DOHH2 (cell line): Measurements from ENCODE around the gene CCBE1.

Source experiments
- H3F3A ChIP-seq: fragments of 200-600 bp; sonication (generic), shearing (Covaris generic); 2 replicates; pipeline ENCODE4 v1.6.0; 2016; ENCODE audit warnings: antibody characterized with exemption, mild to moderate bottlenecking; ENCODE audit not compliant: control insufficient read depth, insufficient read depth
- H3K27ac ChIP-seq: fragments of 200-600 bp; sonication (generic); 2 replicates; pipeline ENCODE4 v1.5.1; 2014; ENCODE audit warnings: low read depth, mild to moderate bottlenecking, low read length, moderate library complexity
- H3K27me3 ChIP-seq: fragments of 200-600 bp; sonication (generic); 2 replicates; pipeline ENCODE4 v1.6.1; 2014; ENCODE audit warnings: mild to moderate bottlenecking, low read length, mixed read lengths; ENCODE audit not compliant: control insufficient read depth
- H3K36me3 ChIP-seq: fragments of 200-600 bp; sonication (generic); 2 replicates; pipeline ENCODE4 v1.6.1; 2014; ENCODE audit warnings: mild to moderate bottlenecking, low read length, moderate library complexity, mixed read lengths; ENCODE audit not compliant: control insufficient read depth
- H3K4me1 ChIP-seq: fragments of 200-600 bp; sonication (generic); 2 replicates; pipeline ENCODE4 v1.6.1; 2014; ENCODE audit warnings: mild to moderate bottlenecking, low read length, mixed read lengths; ENCODE audit not compliant: control insufficient read depth
- H3K4me2 ChIP-seq: fragments of 200-600 bp; sonication (generic); 2 replicates; pipeline ENCODE4 v1.6.0; 2014; ENCODE audit warnings: mild to moderate bottlenecking, low read length, moderate library complexity
- H3K4me3 ChIP-seq: fragments of 200-600 bp; sonication (generic); 2 replicates; pipeline ENCODE4 v1.5.1; 2014; ENCODE audit warnings: mild to moderate bottlenecking, low read length, mixed read lengths
- H3K79me2 ChIP-seq: fragments of 200-600 bp; sonication (generic); 2 replicates; pipeline ENCODE4 v1.6.1; 2014; ENCODE audit warnings: mild to moderate bottlenecking, low read length, mixed read lengths; ENCODE audit not compliant: control insufficient read depth
- H3K9me2 ChIP-seq: fragments of 200-600 bp; sonication (generic); replicated peaks from 2 replicates; pipeline ENCODE4 v1.6.1; 2014; ENCODE audit warnings: mild to moderate bottlenecking, low read length, mixed read lengths; ENCODE audit not compliant: control insufficient read depth
- H3K9me3 ChIP-seq: fragments of 200-600 bp; sonication (generic); 2 replicates; pipeline ENCODE4 v1.6.1; 2014; ENCODE audit warnings: antibody characterized with exemption, low read length, mixed read lengths; ENCODE audit not compliant: control insufficient read depth, insufficient read depth
- H4K20me1 ChIP-seq: fragments of 200-600 bp; sonication (generic); 2 replicates; pipeline ENCODE4 v1.6.0; 2014; ENCODE audit warnings: low read depth, mild to moderate bottlenecking, antibody characterized with exemption, low read length, moderate library complexity; ENCODE audit not compliant: control insufficient read depth, insufficient read depth
- CTCF ChIP-seq: fragments of 200-600 bp; sonication (generic); IDR thresholded peaks from one replicate; pipeline ENCODE4 v1.5.1; 2014; ENCODE audit warnings: antibody characterized with exemption, mild to moderate bottlenecking, low read depth, low read length; ENCODE audit not compliant: poor library complexity, severe bottlenecking
- EZH2phosphoT487 ChIP-seq: fragments of 200-600 bp; sonication (generic); IDR thresholded peaks from 2 replicates; pipeline ENCODE4 v1.6.1; 2017; ENCODE audit warnings: borderline replicate concordance, mild to moderate bottlenecking, antibody characterized with exemption, low read length, moderate library complexity, mixed read lengths

The CCBE1 gene

DNA sequence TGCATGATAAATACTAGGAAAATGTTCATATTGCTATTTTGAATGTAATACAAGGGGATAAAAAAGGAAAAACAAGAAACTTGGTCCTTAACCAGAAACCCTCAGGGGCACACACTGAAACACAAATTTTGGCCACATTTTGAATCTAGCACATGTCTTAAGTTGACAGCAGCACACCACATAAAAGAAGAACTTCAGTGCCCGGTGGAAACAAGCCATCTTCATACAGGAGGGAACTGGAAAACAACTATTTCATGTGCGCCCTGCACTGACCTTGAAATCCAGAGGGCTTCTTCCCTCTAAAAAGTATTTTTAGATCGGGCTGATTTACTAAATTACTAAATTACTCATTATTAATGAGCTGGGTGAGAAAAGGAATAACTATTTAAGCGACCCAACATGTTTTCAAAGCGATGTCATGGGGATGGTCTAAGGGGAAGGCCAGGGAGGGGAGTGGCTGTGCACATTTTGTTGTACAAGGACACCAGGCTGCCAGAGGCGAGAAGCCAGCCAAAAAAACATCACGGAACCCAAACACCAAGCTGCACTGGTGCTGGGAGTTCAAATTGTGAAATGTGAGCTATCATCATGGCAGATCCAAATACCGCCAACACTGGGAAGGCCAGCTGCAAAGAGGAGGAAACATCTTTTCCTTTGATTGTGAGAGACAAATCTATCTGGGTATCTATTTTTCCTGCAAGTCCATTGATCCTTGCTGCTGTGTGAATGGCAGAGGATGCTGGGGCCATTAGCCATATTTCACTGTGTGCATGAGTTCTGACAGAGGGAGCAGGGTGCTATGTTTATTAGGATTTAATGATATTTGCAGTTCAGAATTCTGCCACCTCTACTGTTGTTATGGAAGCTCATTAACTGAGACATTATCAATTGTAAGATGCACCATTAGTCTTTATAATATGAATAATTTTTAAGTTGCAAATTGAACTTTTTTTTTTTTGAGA is 187.5 kb downstream of the CCBE1 start:
- Histone ChIP-seq H3K79me2 (no peaks in the 10 kb centered on the region), H3K4me1 (no peaks in the 10 kb centered on the region), H3F3A (no peaks in the 10 kb centered on the region), H3K36me3 (no peaks in the 10 kb centered on the region), H3K9me2 (no peaks in the 10 kb centered on the region), H3K27me3 (peaks cover 6% of the 10 kb centered on the region; the same call in 1 of the 2 replicates), H3K4me3 (no peak overlapping the region), H3K27ac (no peak overlapping the region), H3K9me3 (no peaks in the 10 kb centered on the region), H3K4me2 (no peak overlapping the region), H4K20me1 (no peaks in the 10 kb centered on the region)
- TF ChIP-seq CTCF, result no peak
- no peak for TF ChIP-seq EZH2phosphoT487

- H3K27me3 ChIP-seq, result no peaks in the 10 kb centered on the region
- H3F3A ChIP-seq, result no peaks in the 10 kb centered on the region
- no peaks in the 10 kb centered on the region for H4K20me1 ChIP-seq
- H3K79me2 ChIP-seq, result no peaks in the 10 kb centered on the region
- H3K9me3 ChIP-seq, result no peaks in the 10 kb centered on the region
- no peak overlapping the region for H3K4me2 ChIP-seq
- H3K9me2 ChIP-seq, result no peaks in the 10 kb centered on the region
- TF ChIP-seq EZH2phosphoT487 (no peak), CTCF (no peak)
- H3K27ac ChIP-seq, result no peak overlapping the region
- no peaks in the 10 kb centered on the region for H3K4me1 ChIP-seq
- no peak overlapping the region for H3K4me3 ChIP-seq
- no peaks in the 10 kb centered on the region for H3K36me3 ChIP-seq
These were observed 191.9 kb downstream of the CCBE1 start for GRCh38 chr18:59505356-59505755.

DNA sequence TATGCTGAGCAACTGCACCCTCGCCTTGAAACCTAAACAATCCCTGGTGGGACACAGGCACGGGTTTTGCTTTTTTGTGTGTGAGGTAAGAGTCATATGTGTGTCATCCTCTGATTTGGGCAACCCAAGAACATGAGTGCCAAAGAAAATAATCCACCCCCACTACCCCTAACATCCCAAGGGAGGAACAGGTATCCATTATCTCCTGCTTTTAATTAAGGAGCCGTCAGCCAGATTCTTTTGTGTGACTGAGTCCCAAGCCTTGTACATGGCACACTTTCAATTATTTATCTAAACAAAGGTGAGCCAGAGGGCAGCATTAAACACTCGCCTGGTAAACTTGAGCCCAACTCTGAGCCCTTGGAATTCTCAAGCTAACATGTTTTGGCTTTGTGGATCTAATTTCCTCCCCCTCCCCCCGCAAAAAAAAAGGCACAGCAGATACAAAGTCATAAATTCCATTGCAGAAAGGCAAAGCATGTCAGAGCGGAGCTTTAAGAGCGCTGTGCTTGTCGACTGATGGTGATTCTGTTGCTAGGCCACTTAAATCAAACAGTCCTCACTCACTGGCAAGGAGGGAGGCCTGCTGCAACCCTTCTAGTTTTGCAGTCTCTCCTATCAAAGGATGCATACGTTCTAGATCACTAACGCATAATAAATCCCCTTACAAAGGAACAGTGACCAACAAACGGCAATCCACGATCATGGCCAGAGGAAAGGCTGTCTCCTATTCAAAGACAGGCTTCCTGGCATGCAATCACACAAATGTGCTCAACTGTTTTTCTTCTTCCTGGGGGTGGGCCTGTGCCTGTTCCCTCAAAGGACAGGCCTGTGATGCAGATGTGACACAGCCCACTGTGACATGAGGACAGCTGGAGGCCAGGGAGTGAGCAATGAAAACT is 194.7 kb downstream of the CCBE1 start:
- no peaks in the 10 kb centered on the region for H3K4me1 ChIP-seq
- no peaks in the 10 kb centered on the region for H3F3A ChIP-seq
- TF ChIP-seq EZH2phosphoT487 (no peak), CTCF (no peak)
- H3K9me3 ChIP-seq, result no peaks in the 10 kb centered on the region
- H3K27me3 ChIP-seq, result no peaks in the 10 kb centered on the region
- no peaks in the 10 kb centered on the region for H3K9me2 ChIP-seq
- H3K79me2 ChIP-seq, result no peaks in the 10 kb centered on the region
- no peak overlapping the region for H3K4me3 ChIP-seq
- H4K20me1 ChIP-seq, result no peaks in the 10 kb centered on the region
- H3K36me3 ChIP-seq, result no peaks in the 10 kb centered on the region
- H3K27ac ChIP-seq, result no peak overlapping the region
- no peak overlapping the region for H3K4me2 ChIP-seq
